Measurements from ENCODE around the gene TSN.
"Not testable (repeated sequence)": the region's sequence is repeated elsewhere in the genome, so short reads cannot be mapped to it uniquely, and the experiment has no call there.

The TSN gene

DNA sequence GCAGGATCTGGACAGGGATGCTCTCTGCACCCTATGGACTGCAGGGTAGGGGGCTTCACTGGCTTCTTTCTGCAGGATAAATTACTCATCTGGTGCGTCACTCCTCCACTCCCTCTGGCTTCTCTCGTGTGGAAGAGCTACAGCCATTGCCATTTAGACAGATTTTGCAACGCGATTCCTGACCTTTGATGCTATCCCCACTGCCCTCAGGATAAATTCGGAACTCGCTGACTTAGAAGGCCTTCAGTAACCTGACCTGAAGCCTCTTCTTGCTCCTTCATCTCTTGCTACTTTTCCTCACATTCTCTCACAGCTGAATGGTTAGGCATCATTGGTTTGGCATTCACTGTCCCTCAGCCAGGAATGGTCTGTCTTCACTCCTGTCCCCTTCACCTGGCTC is 24.1 kb upstream of the TSN start:
- no peak overlapping the region for H3K4me3 ChIP-seq (ENCODE audit: low read depth, low read length)
- DNase-seq (ENCODE audit: low read depth): no peak
- TF ChIP-seq, protein P1, sequence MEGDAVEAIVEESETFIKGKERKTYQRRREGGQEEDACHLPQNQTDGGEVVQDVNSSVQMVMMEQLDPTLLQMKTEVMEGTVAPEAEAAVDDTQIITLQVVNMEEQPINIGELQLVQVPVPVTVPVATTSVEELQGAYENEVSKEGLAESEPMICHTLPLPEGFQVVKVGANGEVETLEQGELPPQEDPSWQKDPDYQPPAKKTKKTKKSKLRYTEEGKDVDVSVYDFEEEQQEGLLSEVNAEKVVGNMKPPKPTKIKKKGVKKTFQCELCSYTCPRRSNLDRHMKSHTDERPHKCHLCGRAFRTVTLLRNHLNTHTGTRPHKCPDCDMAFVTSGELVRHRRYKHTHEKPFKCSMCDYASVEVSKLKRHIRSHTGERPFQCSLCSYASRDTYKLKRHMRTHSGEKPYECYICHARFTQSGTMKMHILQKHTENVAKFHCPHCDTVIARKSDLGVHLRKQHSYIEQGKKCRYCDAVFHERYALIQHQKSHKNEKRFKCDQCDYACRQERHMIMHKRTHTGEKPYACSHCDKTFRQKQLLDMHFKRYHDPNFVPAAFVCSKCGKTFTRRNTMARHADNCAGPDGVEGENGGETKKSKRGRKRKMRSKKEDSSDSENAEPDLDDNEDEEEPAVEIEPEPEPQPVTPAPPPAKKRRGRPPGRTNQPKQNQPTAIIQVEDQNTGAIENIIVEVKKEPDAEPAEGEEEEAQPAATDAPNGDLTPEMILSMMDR (IDR thresholded peaks at IDR 0.05; ENCODE audit: low read depth, low read length, missing control alignments): no peak

DNA sequence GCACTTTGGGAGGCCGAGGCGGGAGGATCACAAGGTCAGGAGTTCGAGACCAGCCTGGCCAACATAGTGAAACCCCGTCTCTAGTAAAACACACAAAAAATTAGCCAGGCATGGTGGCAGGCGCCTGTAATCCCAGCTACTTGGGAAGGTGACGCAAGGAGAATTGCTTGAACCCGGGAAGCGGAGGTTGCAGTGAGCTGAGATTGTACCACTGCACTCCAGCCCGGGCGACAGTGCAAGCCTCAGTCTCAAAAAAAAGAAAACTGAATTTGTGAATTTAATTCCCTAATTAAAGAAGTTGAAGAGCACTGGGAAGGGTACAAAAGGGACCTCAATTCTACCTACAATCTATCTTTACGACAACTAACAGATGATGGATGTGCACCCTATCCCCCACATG is 20.9 kb upstream of the TSN start:
- not testable (repeated sequence) for H3K4me3 ChIP-seq (ENCODE audit: low read depth, low read length); DNase-seq (ENCODE audit: low read depth)

DNA sequence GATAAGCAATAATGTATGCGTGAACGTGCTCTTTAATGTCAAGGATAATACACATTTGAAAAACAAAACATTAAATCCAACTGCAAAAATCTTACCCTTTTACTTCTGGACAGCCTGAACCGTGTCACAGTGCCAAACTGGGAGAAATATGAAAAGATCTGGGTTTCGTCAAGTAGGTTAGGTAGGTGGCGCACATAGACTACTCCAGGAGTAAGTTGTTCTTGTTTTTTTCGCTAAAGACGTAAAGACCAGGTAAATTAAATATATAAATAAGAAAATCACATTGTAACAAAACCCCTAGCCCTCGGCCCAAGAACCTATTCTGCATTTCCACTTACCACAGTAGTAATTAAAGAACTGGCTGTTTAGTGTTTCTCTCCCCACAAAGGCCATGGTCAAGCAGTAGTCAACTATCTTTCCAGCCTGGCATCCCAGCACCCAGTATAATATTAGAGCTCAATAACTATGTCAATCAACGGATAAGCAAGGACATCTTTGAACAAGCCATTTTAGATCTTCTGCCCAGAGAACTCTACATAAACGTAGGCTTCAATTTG is 19.9 kb upstream of the TSN start:
- DNase-seq (ENCODE audit: low read depth): no peak
- TF ChIP-seq, protein P1 (IDR thresholded peaks at IDR 0.05; ENCODE audit: low read depth, low read length, missing control alignments): peak; percentile 18
- peak overlapping the region; percentile 98 for H3K4me3 ChIP-seq (ENCODE audit: low read depth, low read length)

DNA sequence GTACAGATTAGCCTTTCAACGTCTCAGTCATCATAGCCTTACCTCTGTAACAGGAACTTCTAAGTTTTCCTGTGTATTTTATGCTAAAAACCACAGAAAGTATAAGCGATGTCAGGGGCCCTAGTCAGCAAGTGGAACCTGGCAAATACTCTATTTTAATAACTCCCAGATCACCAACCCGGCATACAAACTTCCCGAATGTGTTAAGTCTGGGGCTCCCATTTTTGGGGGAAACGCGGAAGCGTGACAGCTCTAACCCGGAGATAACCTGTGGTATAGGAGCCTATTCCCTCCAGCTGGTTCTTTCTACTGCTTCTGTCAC is 19.4 kb upstream of the TSN start:
- H3K4me3 ChIP-seq (ENCODE audit: low read depth, low read length): peak overlapping the region; percentile 98
- no peak for DNase-seq (ENCODE audit: low read depth)
- TF ChIP-seq, protein P1 (IDR thresholded peaks at IDR 0.05; ENCODE audit: low read depth, low read length, missing control alignments): no peak

DNA sequence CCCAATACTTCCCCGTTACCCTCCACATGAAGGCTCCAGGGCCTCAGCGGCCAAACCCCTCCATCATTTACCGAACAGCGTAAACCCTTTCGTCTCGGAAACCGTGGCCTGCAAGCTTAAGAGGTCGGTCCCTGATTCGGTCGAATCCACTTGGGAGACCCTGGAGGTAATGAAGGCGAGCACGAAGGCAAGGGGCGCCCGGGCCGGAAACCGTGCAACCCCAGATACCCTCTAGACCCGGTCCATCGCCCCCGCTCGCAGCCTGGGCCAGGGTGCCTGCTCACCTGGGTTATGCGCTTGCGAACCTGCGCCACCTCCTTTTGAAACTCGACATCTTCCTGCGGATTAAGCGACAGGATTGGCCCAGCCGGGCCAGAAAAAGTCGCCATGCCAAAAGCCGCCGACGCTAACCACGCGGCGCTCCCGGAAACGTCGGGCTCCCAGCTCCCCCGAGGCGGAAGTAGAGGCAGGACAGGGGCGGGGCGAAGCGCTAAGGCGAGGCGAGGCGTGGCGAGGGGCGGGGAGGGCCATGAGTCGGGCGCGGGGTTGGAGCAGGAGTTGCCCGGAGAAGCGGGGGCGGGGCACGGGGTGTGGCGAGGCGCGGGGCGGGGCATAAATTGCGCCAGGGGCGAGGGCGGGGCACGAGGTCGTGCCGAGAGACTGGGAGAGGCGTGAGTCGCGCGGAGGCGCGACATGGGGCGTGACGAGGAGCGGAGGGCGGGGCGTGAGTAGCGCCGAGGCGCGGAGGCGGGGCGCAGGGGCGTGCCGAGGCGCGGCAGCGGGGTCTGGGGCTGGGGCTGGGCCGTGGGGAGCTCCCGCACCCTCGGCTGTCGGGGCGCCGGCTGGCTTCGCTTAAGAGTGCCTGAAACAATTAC is 18.8 kb upstream of the TSN start, which contains the start of gene NIFK:
TSS of gene NIFK (minus strand) at position 414 of the 875 bp plus-strand sequence. CDS start at position 389, 25 bp downstream.
- TF ChIP-seq, protein P1 (IDR thresholded peaks at IDR 0.05; ENCODE audit: low read depth, low read length, missing control alignments): no peak
- H3K4me3 ChIP-seq (ENCODE audit: low read depth, low read length): peak within 1 kb of the TSS; percentile 98
- DNase-seq (ENCODE audit: low read depth): peak; percentile 85

DNA sequence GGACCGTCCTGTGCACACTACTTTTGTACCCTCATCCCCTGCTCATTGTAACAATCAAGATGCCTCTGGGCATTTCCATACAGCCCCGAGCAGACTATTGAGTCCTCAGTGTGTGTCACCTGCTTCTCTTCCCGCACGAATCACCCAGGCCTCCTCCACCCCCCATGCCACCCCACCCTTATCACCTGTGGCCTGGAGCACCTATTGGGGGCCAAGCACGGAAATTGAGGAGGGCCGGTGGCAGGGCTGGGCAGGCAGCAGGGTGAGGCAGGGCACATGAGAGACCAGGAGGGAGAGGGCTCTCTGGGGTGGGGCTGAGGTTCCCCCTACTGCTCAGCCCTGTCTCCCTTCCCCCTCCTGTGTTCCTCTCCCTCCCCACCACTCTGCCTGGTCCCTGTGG is 14.5 kb upstream of the TSN start:
- no peak for DNase-seq (ENCODE audit: low read depth)
- TF ChIP-seq, protein P1 (IDR thresholded peaks at IDR 0.05; ENCODE audit: low read depth, low read length, missing control alignments): no peak
- no peak overlapping the region for H3K4me3 ChIP-seq (ENCODE audit: low read depth, low read length)

DNA sequence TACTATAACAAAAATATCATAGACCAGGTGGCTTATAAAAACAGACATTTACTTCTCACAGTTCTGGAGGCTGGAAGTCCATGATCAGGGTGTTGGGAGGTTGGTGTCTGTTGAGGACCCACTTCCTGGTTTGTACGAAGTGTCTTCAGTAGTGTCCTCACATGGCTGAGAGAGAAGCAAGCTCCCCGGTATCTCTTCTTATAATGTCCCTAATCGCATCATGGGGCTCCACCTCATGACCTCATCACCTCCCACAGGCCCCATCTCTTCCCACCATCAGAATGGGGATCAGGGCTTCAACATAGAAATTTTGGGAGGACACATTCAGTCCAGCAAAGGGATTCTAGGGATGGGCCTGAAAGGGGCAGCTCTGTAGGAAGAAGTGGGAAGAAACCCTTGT is 14.0 kb upstream of the TSN start:
- TF ChIP-seq, protein P1 (IDR thresholded peaks at IDR 0.05; ENCODE audit: low read depth, low read length, missing control alignments): no peak
- no peak overlapping the region for H3K4me3 ChIP-seq (ENCODE audit: low read depth, low read length)
- no peak for DNase-seq (ENCODE audit: low read depth)
